ENCODE data around the gene DTHD1.

GRCh38 chr4:36360755-36361154, 79.3 kb downstream of the DTHD1 start:
- TF ChIP-seq, protein P1, sequence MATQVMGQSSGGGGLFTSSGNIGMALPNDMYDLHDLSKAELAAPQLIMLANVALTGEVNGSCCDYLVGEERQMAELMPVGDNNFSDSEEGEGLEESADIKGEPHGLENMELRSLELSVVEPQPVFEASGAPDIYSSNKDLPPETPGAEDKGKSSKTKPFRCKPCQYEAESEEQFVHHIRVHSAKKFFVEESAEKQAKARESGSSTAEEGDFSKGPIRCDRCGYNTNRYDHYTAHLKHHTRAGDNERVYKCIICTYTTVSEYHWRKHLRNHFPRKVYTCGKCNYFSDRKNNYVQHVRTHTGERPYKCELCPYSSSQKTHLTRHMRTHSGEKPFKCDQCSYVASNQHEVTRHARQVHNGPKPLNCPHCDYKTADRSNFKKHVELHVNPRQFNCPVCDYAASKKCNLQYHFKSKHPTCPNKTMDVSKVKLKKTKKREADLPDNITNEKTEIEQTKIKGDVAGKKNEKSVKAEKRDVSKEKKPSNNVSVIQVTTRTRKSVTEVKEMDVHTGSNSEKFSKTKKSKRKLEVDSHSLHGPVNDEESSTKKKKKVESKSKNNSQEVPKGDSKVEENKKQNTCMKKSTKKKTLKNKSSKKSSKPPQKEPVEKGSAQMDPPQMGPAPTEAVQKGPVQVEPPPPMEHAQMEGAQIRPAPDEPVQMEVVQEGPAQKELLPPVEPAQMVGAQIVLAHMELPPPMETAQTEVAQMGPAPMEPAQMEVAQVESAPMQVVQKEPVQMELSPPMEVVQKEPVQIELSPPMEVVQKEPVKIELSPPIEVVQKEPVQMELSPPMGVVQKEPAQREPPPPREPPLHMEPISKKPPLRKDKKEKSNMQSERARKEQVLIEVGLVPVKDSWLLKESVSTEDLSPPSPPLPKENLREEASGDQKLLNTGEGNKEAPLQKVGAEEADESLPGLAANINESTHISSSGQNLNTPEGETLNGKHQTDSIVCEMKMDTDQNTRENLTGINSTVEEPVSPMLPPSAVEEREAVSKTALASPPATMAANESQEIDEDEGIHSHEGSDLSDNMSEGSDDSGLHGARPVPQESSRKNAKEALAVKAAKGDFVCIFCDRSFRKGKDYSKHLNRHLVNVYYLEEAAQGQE (IDR thresholded peaks at IDR 0.05): no peak
- TF ChIP-seq, protein P2, sequence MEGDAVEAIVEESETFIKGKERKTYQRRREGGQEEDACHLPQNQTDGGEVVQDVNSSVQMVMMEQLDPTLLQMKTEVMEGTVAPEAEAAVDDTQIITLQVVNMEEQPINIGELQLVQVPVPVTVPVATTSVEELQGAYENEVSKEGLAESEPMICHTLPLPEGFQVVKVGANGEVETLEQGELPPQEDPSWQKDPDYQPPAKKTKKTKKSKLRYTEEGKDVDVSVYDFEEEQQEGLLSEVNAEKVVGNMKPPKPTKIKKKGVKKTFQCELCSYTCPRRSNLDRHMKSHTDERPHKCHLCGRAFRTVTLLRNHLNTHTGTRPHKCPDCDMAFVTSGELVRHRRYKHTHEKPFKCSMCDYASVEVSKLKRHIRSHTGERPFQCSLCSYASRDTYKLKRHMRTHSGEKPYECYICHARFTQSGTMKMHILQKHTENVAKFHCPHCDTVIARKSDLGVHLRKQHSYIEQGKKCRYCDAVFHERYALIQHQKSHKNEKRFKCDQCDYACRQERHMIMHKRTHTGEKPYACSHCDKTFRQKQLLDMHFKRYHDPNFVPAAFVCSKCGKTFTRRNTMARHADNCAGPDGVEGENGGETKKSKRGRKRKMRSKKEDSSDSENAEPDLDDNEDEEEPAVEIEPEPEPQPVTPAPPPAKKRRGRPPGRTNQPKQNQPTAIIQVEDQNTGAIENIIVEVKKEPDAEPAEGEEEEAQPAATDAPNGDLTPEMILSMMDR (IDR thresholded peaks at IDR 0.05; ENCODE audit: low read depth, low read length, missing input control): no peak

All from liver (tissue), 2 donors.